HG02852 (cell line): ENCODE results near the gene ZBTB44.

ENCODE experiments used
- ATAC-seq: cut with Tn5 transposase; IDR thresholded peaks from one replicate; pipeline ENCODE4 v1.9.1; 2021; ENCODE audit warnings: mild to moderate bottlenecking, moderate library complexity; ENCODE audit not compliant: unreplicated experiment

The ZBTB44 gene

DNA sequence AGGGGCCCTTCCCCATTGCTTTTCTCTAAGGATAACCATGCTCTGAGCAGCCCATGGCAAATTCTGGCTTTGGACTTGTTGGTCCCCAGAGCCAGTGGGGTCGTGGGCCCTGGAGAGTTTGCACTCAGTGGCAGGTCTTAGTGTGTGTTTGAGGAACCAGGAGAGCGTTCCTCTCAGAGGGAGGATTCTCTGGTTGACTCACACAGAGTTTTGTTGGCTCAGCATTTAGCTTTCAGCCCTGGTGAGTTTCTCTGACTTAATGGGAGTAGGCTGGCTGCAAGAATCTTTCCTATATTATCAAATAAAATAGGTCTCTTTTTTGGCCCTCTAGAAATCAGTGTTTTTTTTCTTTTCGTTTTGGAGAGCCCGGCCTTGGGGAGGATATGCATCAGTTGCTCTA lies 134.2 kb downstream of the ZBTB44 start:
- peak; percentile 58 for ATAC-seq

GRCh38 chr11:130179396-130180306 lies 135.1 kb downstream of the ZBTB44 start:
- no peak for ATAC-seq

GRCh38 chr11:130178441-130179339 lies 136.0 kb downstream of the ZBTB44 start:
- ATAC-seq: no peak

- ATAC-seq: no peak
Observed at GRCh38 chr11:130177782-130178181, 136.9 kb downstream of the ZBTB44 start.
